ENCODE data around the gene TFB2M.

Gene TFB2M

DNA sequence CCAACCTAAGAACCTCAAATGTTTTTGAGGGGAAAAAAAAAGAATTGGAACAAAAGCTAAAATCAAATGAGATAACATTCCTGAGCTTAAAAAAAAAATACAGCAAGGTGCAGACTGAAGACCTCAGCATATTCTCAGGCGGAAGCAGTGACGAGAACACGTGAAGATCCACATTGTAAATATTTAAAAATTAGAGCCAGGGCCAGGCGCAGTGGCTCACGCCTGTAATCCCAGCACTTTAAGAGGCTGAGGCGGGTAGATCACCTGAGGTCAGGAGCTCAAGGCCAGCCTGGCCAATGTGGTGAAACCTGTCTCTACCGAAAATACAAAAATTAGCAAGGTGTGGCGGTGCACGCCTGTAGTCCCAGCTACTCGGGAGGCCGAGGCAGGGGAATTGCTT lies 15.7 kb downstream of the TFB2M start:
- no peak for DNase-seq

- DNase-seq, result no peak
These were observed 16.4 kb downstream of the TFB2M start for GRCh38 chr1:246549665-246550064.

DNA sequence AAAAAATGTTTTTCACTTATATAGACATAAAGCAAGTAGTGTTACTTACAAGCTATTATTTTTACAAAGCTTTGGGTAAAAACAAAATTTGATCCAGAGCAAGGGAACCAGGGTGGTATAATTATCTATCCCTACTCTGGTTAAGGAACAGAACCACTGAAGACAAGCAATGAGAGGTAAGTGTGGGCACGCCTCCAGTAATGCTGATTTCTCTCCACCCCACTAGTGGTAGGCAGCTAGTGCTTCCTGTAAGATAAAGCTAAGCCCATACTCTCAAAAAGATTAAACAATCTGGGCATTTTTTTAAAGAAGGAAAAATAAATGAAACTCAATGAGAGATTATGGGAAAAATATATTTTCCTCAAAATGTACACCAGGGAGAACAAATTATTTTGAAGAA lies 22.1 kb downstream of the TFB2M start:
- DNase-seq, result no peak

DNA sequence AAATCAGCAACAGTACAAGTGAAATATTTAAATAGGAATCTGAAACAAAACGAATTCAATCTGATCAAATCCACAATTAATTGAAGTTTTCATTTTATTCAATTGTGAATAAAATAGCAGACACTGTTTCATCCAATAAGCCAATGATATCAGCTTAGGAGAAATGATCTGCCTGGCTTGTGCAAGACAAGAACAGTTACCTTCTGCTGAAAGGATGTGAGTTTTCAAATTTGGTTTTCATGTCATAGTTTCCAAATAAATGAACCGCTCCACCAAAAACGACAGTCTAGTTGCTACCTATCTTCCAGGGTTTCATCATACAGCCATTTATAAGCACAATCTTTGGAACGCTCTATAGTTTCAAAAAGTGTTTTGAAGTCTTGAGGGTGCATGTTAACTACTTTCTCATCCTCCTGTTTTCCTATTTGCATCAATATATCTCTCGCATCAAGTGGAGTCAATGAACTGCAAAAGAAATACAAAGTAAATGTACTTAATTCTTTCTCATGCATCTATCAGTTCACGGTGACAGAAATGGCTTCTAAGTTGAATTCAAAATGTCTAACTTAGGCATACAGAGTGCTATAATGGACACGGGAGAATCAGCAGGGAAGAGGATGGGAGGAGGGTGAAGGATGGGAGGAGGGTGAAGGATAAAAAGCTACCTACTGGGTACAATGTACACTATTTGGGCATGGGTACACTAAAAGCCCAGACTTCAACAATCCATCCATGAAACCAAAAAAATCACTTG lies 25.1 kb downstream of the TFB2M start:
- DNase-seq, result no peak

GRCh38 chr1:246537887-246538286 lies 28.2 kb downstream of the TFB2M start:
- DNase-seq, result no peak

- no peak for DNase-seq
These were observed 28.6 kb downstream of the TFB2M start for GRCh38 chr1:246537441-246537840.

DNA sequence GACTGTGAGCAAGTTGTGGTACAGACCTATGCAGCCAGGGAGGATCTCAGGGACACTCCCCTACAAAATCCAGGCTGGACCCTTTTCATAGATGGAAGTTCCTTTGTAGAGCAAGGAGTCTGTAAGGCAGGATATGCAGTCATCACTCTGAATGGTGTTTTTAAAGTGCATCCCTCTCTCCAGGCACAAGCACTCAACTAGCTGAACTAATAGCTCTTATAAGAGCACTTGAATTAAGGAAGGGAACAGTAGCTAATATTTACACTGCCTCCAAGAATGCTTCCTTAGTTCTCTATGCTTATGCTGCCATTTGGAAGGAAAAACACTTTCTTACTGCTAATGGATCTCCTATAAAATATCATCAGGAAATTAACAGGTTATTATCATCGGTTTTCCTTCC lies 31.9 kb downstream of the TFB2M start:
- no peak for DNase-seq

- DNase-seq, result no peak
These were observed 32.6 kb downstream of the TFB2M start for GRCh38 chr1:246533371-246533905.

- DNase-seq, result no peak
These were observed 33.5 kb downstream of the TFB2M start for GRCh38 chr1:246532519-246532918.

GRCh38 chr1:246530482-246530881 lies 35.6 kb downstream of the TFB2M start:
- no peak for DNase-seq

- no peak for DNase-seq
These were observed 36.9 kb downstream of the TFB2M start for GRCh38 chr1:246528933-246529731.

GRCh38 chr1:246527402-246528088 lies 38.5 kb downstream of the TFB2M start:
- DNase-seq, result no peak

- DNase-seq, result no peak
These were observed 39.1 kb downstream of the TFB2M start for GRCh38 chr1:246526915-246527314.

- no peak for DNase-seq
These were observed 39.7 kb downstream of the TFB2M start for GRCh38 chr1:246526380-246526779.

DNA sequence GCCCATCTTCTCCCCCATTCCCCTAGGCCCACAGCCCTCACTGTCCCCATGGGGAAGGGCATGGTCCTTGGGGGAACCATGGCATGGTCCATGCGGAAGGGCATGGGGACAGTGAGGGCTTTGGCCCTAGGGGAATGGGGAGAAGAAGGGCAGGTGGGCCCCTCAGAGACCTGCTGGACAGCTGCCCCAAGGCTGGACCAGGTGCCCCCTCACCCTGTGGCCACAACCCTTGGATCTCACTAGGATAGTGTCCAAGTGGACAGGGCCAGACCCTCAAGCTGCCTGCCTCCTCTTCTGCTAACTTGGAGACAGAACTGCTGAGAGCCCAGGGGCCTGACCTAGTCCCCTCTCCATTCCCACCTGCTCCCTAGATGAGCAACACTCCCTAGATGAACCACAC lies 46.5 kb downstream of the TFB2M start:
- no peak for DNase-seq

DNA sequence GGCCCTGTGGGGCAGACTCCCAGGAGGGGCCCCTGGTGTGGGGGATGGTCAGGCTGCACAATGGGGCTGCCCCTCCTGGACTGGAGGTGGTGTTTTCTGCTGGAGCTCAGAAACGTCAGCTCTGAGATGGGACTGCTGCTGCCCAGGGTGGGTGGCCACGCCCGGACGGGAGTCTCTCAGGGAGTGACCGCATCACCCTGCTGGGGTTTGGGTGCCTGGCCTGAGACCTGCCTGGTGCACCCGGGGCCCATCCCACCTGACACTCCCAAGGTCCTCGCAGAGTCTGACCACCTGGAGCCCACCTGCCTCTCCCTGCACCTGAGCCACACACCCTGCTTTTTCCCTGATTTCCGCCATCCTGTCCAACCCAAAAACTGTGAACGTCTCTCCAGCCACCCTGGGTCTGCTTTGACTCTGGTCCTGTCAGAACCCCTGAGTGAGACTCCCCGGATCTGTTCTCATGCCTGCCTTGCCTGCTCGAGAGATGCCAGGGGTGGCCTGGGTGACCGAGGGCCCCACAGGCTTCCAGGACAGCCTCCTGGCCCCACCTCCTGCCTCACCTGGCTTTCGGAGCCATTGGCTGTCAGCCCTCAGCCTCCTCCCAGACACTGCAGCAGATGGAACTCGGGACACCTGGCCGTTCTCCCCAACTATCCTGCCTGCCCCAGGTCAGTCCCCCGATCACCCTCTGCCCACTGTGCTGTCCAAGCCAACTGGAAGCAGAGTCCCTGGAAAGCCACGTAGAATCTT lies 47.4 kb downstream of the TFB2M start:
- DNase-seq, result no peak

DNA sequence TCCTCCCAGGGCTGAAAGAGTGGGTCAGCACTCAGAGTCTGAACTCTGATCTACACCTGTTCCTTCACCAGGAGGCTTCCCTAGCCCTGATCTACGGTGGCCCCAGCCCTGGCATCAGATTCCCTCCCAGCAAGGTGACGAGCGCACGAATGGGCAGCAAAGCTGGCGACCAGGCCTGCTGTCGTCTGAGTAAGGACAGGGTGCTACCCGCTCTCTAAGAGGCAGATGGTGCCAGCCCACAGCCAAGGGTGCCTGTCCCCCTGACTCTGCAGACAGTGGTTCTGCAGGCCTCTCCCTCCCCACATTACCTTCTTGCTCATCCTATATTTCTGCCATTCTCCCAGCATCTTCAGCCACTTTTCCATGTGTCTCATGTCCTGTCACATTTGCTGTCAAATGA lies 48.7 kb downstream of the TFB2M start:
- DNase-seq, result no peak

DNA sequence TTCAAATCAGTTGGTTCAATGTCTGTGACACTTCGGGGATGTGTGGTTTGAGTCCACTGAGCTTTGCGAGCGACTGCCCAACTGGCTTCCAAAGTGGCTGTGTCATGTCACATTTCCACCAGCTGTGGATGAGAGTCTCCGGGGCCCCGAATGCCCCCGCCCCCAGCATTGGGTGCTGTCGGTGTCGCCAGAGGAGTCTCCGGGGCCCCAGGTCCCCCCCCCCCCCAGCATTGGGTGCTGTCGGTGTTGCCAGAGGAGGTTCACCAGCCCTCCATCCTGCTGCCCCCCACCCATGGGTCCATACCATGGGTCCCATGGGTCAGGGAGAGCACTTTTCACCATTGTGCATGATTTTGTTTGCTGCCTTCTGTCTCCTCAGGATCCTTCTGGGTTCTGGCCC lies 49.9 kb downstream of the TFB2M start:
- no peak for DNase-seq

DNA sequence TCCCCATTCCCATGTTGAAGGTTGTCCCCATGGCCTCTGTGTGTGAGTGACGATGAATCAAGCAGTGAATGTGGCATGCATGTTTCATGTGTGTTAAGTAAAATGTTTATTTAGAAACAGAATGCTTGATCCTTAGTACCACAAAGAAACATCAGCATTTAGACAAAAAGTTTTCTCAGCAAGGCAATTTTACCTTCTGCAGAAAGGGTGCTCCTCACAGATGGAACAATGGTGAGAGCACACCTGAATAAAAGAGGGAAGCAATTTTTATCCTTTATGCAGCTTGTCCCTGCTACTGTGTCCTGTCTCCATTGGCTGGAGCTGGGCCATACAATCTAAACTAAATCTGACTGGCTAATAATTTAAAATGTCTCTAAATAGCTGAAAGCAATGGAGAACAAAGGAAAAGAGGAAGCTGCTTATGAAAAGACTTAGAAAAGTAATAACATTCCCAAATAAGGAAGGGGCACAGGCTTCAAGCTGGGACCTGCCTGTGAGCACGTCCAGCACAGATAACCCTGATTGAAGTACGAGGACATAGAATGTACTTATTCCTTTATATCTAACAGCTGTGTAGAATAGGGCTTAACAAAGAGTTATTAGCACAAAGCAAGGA lies 50.6 kb downstream of the TFB2M start:
- no peak for DNase-seq

- DNase-seq, result no peak
These were observed 52.3 kb downstream of the TFB2M start for GRCh38 chr1:246513619-246514343.

GRCh38 chr1:246513041-246513440 lies 53.0 kb downstream of the TFB2M start:
- DNase-seq, result no peak

Data from C1 segment of cervical spinal cord (tissue), 14 donors.